ENCODE results near the gene FGD6. TPM values are rescaled to one million over a fixed set of nuclear protein-coding genes. Genes with fewer than 3 reads are reported as not detected.

FGD6 gene
- total and polyA plus RNA-seq, 7 experiments from 2014 or later = 0.35 to 8.6 (median 1.1) TPM

DNA sequence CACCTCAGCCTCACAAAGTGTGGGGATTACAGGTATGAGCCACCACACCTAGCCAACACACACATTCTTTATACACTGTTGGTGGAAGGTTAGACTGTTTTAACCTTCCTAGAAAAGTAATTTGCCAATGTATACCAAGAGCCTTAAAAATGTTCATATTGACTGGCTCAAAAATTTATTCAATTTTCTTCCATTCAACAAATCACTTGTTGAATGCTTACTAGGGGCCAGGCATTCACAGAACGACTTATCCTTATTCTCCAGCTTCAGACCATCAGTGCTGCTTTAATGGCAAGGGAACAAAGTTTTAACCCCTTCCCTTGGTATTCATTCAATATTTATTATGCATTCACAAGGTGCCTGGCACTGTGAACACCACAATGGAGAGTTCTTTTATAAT lies 146.9 kb downstream of the FGD6 start:
- intact Hi-C loops (cut with micrococcal nuclease) = loop anchor here (5.0 kb wide), 3 partner anchors 143 to 1498 kb away; partner anchors contain the start of genes PLXNC1 (in 1 of the 2) and SOCS2 (in 1 of the 2)
- no peaks in the 10 kb centered on the region for H3K9me3 ChIP-seq (ENCODE audit: control insufficient read depth in 2 of 3, low read length in 3 of 3)
- ATAC-seq (no peak), DNase-seq (no peak)
- Mint-ChIP-seq H3K36me3 (peaks cover 4 to 19% (median 13%) of the 10 kb centered on the region in 5 donors), H3K27me3 (peaks cover 0 to 2% (median 0%) of the 10 kb centered on the region in 5 donors), H3K4me3 (peak overlapping the region in 6 of 10 donors; percentile 12 to 29 (median 22)), H3K27ac (no peak overlapping the region), H3K4me1 (peaks cover 14 to 46% (median 35%) of the 10 kb centered on the region in 7 donors), H3K9me3 (no peaks in the 10 kb centered on the region)
- peaks cover 0 to 9% of the 10 kb centered on the region in 2 donors for H3K4me1 ChIP-seq (ENCODE audit: control insufficient read depth in 2 of 2, insufficient read depth in 2 of 2, low read length in 2 of 2)
- H3K27ac ChIP-seq (ENCODE audit: low read depth, low read length) = no peak overlapping the region
- no peak overlapping the region for H3K4me3 ChIP-seq (ENCODE audit: low read length)
- ChIA-PET CTCF (no interaction called here), POLR2A (interaction anchor here (4.1 kb wide), 1 partner anchor 403 kb away, joined by 23 read pairs; the partner anchor contains the start of gene METAP2)
- peaks cover 0 to 22% (median 7%) of the 10 kb centered on the region in 3 experiments for H3K36me3 ChIP-seq (ENCODE audit: control insufficient read depth in 2 of 3, insufficient read depth in 3 of 3, low read length in 3 of 3)
- H3K27me3 ChIP-seq (ENCODE audit: control insufficient read depth in 2 of 2, insufficient read depth in 2 of 2, low read length in 2 of 2) = no peaks in the 10 kb centered on the region

DNA sequence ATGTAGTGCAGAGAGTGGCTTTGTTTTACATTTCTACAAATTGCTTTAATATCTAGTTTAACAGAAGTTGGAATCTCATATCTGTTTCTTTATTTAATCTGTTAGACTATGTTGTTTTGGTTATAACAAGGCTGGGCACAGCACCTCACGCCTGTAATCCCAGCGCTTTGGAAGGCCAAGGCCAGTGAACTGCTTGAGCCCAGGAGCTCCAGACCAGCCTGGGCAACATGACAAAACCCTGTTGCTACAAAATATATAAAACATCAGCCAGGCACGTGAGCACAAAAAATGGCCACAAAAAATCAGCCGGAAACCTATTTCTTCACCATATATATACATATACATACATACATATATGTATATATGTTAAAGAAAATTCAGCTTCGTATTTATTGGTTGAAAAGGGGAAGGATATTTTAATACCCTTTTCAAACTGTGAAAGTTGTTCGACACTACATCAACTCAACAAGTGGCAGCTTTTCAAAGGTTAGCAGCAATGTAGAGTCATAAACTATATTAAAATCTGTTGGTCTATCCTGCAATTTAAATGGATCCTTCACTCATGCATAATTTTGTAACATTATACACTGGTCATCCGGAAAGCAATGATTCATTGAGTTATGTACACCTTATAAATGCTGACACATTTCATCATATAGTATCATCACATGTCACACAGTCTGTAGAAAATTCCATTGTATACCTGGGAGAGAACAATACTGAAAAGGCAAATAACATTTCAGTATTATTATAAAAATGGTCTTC lies 151.0 kb downstream of the FGD6 start:
- Histone ChIP-seq H3K36me3 (ENCODE audit: control insufficient read depth in 2 of 3, insufficient read depth in 3 of 3, low read length in 3 of 3) (peaks cover 15 to 41% (median 20%) of the 10 kb centered on the region in 3 experiments), H3K4me3 (ENCODE audit: low read length) (no peak overlapping the region), H3K9me3 (ENCODE audit: control insufficient read depth in 2 of 3, low read length in 3 of 3) (no peaks in the 10 kb centered on the region), H3K4me1 (ENCODE audit: control insufficient read depth in 2 of 2, insufficient read depth in 2 of 2, low read length in 2 of 2) (peaks cover 0 to under 1% of the 10 kb centered on the region in 2 donors), H3K27ac (ENCODE audit: low read depth, low read length) (no peak overlapping the region), H3K27me3 (ENCODE audit: control insufficient read depth in 2 of 2, insufficient read depth in 2 of 2, low read length in 2 of 2) (no peaks in the 10 kb centered on the region)
- ChIA-PET POLR2A (no interaction called here), CTCF (interaction anchor here (0.7 to 1.0 kb wide), 2 partner anchors 12 to 79 kb away, joined by 3 read pairs; no protein-coding TSS in a partner anchor)
- intact Hi-C loops (cut with micrococcal nuclease) = no loop called here
- Mint-ChIP-seq H3K36me3 (peaks cover 8 to 44% (median 29%) of the 10 kb centered on the region in 5 donors), H3K4me1 (peaks cover 11 to 41% (median 30%) of the 10 kb centered on the region in 7 donors), H3K27ac (no peak overlapping the region), H3K9me3 (no peaks in the 10 kb centered on the region), H3K4me3 (no peak overlapping the region), H3K27me3 (no peaks in the 10 kb centered on the region)
- DNase-seq = no peak
- no peak for ATAC-seq

DNA sequence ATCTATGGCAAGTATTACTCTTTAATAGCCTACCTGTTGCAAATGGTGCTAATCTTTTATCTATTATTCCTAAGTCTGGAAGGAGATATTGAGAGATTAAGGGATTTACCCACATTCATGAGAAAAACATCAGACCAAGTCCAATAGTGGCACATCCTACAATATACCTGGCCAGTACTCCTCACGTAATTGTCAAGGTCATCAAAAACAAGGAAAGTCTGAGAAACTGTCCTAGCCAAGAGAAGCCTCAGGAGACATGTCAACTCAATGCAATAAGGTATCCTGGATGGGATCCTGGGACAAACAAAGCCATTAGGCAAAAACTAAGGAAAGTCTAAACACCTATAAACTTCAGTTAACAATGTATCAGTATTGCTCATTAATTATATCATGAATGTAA lies 156.3 kb downstream of the FGD6 start:
- Mint-ChIP-seq H3K4me3 (no peak overlapping the region), H3K27ac (no peak overlapping the region), H3K4me1 (peaks cover 0 to 11% (median 5%) of the 10 kb centered on the region in 7 donors), H3K27me3 (no peaks in the 10 kb centered on the region), H3K9me3 (no peaks in the 10 kb centered on the region), H3K36me3 (peaks cover 0 to 42% (median 23%) of the 10 kb centered on the region in 5 donors)
- intact Hi-C loops (cut with micrococcal nuclease) = no loop called here
- Histone ChIP-seq H3K27me3 (ENCODE audit: control insufficient read depth in 2 of 2, insufficient read depth in 2 of 2, low read length in 2 of 2) (no peaks in the 10 kb centered on the region), H3K4me3 (ENCODE audit: low read length) (no peak overlapping the region), H3K36me3 (ENCODE audit: control insufficient read depth in 2 of 3, insufficient read depth in 3 of 3, low read length in 3 of 3) (peaks cover 15 to 68% (median 17%) of the 10 kb centered on the region in 3 experiments), H3K4me1 (ENCODE audit: control insufficient read depth in 2 of 2, insufficient read depth in 2 of 2, low read length in 2 of 2) (no peaks in the 10 kb centered on the region), H3K27ac (ENCODE audit: low read depth, low read length) (no peak overlapping the region), H3K9me3 (ENCODE audit: control insufficient read depth in 2 of 3, low read length in 3 of 3) (no peaks in the 10 kb centered on the region)
- POLR2A ChIA-PET = no interaction called here
- DNase-seq = no peak
- ATAC-seq = no peak
- CTCF ChIA-PET = no interaction called here

DNA sequence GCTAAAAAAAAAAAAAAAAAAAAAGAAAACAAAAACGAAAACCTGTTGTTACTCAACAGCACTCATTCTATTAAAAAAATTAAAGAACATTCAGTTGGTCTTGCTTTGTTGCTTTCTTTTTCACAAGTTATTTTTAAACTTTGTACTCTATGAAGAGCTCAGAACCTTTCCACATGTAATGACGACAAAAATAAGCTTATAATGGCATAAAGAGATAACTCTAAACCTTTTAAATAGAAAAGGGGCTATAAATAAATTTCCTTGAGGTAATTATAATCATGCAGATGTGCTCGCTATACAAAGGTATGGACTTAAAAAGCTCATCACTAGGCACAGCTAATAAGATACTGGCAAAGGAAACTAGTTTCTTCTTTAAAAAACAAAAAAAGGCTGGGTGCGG lies 157.3 kb downstream of the FGD6 start:
- no peaks in the 10 kb centered on the region for H3K4me1 ChIP-seq (ENCODE audit: control insufficient read depth in 2 of 2, insufficient read depth in 2 of 2, low read length in 2 of 2)
- intact Hi-C loops (cut with micrococcal nuclease) = no loop called here
- no peak overlapping the region for H3K27ac Mint-ChIP-seq
- DNase-seq = no peak
- H3K4me3 Mint-ChIP-seq = no peak overlapping the region
- peaks cover 15 to 70% (median 17%) of the 10 kb centered on the region in 3 experiments for H3K36me3 ChIP-seq (ENCODE audit: control insufficient read depth in 2 of 3, insufficient read depth in 3 of 3, low read length in 3 of 3)
- no peaks in the 10 kb centered on the region for H3K9me3 Mint-ChIP-seq
- CTCF ChIA-PET = interaction anchor here (0.6 to 0.7 kb wide), 2 partner anchors 49 to 1797 kb away, joined by 3 to 5 read pairs; no protein-coding TSS in a partner anchor
- no peaks in the 10 kb centered on the region for H3K9me3 ChIP-seq (ENCODE audit: control insufficient read depth in 2 of 3, low read length in 3 of 3)
- no peak overlapping the region for H3K27ac ChIP-seq (ENCODE audit: low read depth, low read length)
- no peak overlapping the region for H3K4me3 ChIP-seq (ENCODE audit: low read length)
- H3K36me3 Mint-ChIP-seq = peaks cover 0 to 44% (median 26%) of the 10 kb centered on the region in 5 donors
- POLR2A ChIA-PET = no interaction called here
- ATAC-seq = no peak
- no peaks in the 10 kb centered on the region for H3K27me3 ChIP-seq (ENCODE audit: control insufficient read depth in 2 of 2, insufficient read depth in 2 of 2, low read length in 2 of 2)
- H3K27me3 Mint-ChIP-seq = no peaks in the 10 kb centered on the region
- peaks cover 0 to 11% (median 5%) of the 10 kb centered on the region in 7 donors for H3K4me1 Mint-ChIP-seq

DNA sequence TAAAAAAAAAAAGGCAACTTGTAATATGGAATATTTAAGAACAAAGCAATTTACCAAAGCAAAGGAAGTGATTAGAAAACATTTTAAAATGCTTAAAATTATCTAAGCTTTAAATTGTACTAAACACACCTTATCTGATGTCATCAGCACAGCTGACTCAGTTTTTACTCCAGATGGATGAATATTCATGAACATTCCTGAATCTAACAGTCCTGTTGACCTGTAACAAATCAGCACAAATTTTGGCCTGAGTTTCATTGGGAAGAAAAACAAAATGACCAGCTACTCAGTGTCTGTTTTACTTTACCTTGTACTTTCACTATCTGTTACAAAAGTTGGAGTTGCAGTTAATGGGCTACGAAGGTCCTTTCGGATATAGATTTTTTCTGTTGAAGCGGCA lies 159.8 kb downstream of the FGD6 start:
- peaks cover 0 to 3% (median 0%) of the 10 kb centered on the region in 7 donors for H3K4me1 Mint-ChIP-seq
- H3K9me3 Mint-ChIP-seq = no peaks in the 10 kb centered on the region
- ChIA-PET CTCF (interaction anchor here (0.6 to 0.7 kb wide), 2 partner anchors 37 to 347 kb away, joined by 3 to 8 read pairs; no protein-coding TSS in a partner anchor), POLR2A (interaction anchor here (1.0 kb wide), 1 partner anchor 9 kb away, joined by 3 read pairs; no protein-coding TSS in a partner anchor)
- H3K4me3 ChIP-seq (ENCODE audit: low read length) = no peak overlapping the region
- H3K27ac ChIP-seq (ENCODE audit: low read depth, low read length) = no peak overlapping the region
- peaks cover 0 to 36% (median 16%) of the 10 kb centered on the region in 5 donors for H3K36me3 Mint-ChIP-seq
- intact Hi-C loops (cut with micrococcal nuclease) = no loop called here
- H3K27ac Mint-ChIP-seq = no peak overlapping the region
- H3K36me3 ChIP-seq (ENCODE audit: control insufficient read depth in 2 of 3, insufficient read depth in 3 of 3, low read length in 3 of 3) = peaks cover 5 to 61% (median 11%) of the 10 kb centered on the region in 3 experiments
- H3K27me3 ChIP-seq (ENCODE audit: control insufficient read depth in 2 of 2, insufficient read depth in 2 of 2, low read length in 2 of 2) = no peaks in the 10 kb centered on the region
- H3K9me3 ChIP-seq (ENCODE audit: control insufficient read depth in 2 of 3, low read length in 3 of 3) = no peaks in the 10 kb centered on the region
- ATAC-seq = no peak
- no peak overlapping the region for H3K4me3 Mint-ChIP-seq
- H3K4me1 ChIP-seq (ENCODE audit: control insufficient read depth in 2 of 2, insufficient read depth in 2 of 2, low read length in 2 of 2) = no peaks in the 10 kb centered on the region
- H3K27me3 Mint-ChIP-seq = no peaks in the 10 kb centered on the region
- no peak for DNase-seq

DNA sequence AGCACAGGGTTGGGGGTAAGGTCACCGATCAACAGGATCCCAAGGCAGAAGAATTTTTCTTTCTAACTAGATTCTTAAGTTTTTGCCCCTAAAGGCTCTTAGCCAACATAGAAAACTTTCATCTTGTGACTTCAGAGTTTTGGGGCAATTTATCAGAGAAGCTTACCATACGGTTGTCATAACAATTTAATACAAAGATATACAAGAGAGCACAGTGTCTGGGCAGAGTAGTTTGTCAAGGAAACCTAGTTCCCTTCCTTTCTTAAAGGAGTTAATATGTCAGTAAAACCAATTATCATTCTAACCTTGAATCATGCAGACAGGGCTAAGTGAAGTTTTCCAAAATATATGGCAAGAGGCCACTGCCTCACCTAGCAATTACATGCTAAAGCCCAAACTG lies 162.2 kb downstream of the FGD6 start:
- ChIA-PET CTCF (no interaction called here), POLR2A (no interaction called here)
- no peaks in the 10 kb centered on the region for H3K27me3 Mint-ChIP-seq
- no peaks in the 10 kb centered on the region for H3K9me3 Mint-ChIP-seq
- Histone ChIP-seq H3K27me3 (ENCODE audit: control insufficient read depth in 2 of 2, insufficient read depth in 2 of 2, low read length in 2 of 2) (no peaks in the 10 kb centered on the region), H3K4me1 (ENCODE audit: control insufficient read depth in 2 of 2, insufficient read depth in 2 of 2, low read length in 2 of 2) (no peaks in the 10 kb centered on the region), H3K9me3 (ENCODE audit: control insufficient read depth in 2 of 3, low read length in 3 of 3) (no peaks in the 10 kb centered on the region), H3K27ac (ENCODE audit: low read depth, low read length) (no peak overlapping the region), H3K4me3 (ENCODE audit: low read length) (no peak overlapping the region), H3K36me3 (ENCODE audit: control insufficient read depth in 2 of 3, insufficient read depth in 3 of 3, low read length in 3 of 3) (peaks cover 0 to 48% (median 3%) of the 10 kb centered on the region in 3 experiments)
- H3K36me3 Mint-ChIP-seq = peaks cover 0 to 35% (median 9%) of the 10 kb centered on the region in 5 donors
- no peak for DNase-seq
- ATAC-seq = no peak
- H3K4me3 Mint-ChIP-seq = no peak overlapping the region
- no peak overlapping the region for H3K27ac Mint-ChIP-seq
- no peaks in the 10 kb centered on the region for H3K4me1 Mint-ChIP-seq
- intact Hi-C loops (cut with micrococcal nuclease) = no loop called here

Measured in naive thymus-derived CD4-positive, alpha-beta T cell (primary cell).